GM12878 (cell line): ENCODE measurements around the gene CYP2S1. TPM values are rescaled to one million over a fixed set of nuclear protein-coding genes. Genes with fewer than 3 reads are reported as not detected.

Source experiments
- IKZF1 ChIP-seq: fragments of 450-650 bp; conservative IDR thresholded peaks from 2 replicates; pipeline ENCODE4 v1.6.1; 2017; ENCODE audit warnings: antibody characterized with exemption, mild to moderate bottlenecking
- RAD51 ChIP-seq: fragments of 450-650 bp; IDR thresholded peaks from 2 replicates; pipeline ENCODE4 v1.6.1; 2016; ENCODE audit warnings: moderate library complexity, mild to moderate bottlenecking, inconsistent platforms
- SIX5 ChIP-seq: IDR thresholded peaks from 2 replicates; pipeline ENCODE4 v1.6.1; 2011; ENCODE audit warnings: mild to moderate bottlenecking, low read depth, low read length, moderate library complexity; ENCODE audit not compliant: severe bottlenecking
- SMARCA5 ChIP-seq: fragments of 450-650 bp; IDR thresholded peaks from 2 replicates; pipeline ENCODE4 v1.6.1; 2017; ENCODE audit warnings: mild to moderate bottlenecking
- ZZZ3 ChIP-seq: IDR thresholded peaks from 2 replicates; pipeline ENCODE4 v1.6.1; 2011; ENCODE audit warnings: low read depth; ENCODE audit not compliant: control insufficient read depth, insufficient read length
- polyA plus RNA-seq, 11 experiments: library from polyadenylated mRNA; depleted of rRNA in 4 of 11; unstranded in 6 of 11; stranded (reverse) in 5 of 11; fragments of >200 nt; fragmentation: Nextera tagmentation in 4 of 11; fragmentation: Illumina TruSeq in 1 of 11; extraction: Ambion mirVana in 4 of 11; extraction: Trizol in 1 of 11; gene quantifications; 1 replicate in 1 of 11; 2 replicates in 10 of 11; pipeline versions ENCODE4 v1.2.1 to v1.2.3, GENCODE V29; 2011 to 2016; ENCODE audit warnings: inconsistent platforms in 2 of 11, missing spikeins in 2 of 11, low read depth in 1 of 11
- total RNA-seq, 4 experiments: library from RNA; depleted of rRNA in 3 of 4; stranded (reverse); fragments of >200 nt in 3 of 4; fragmentation: Illumina TruSeq in 1 of 4; extraction: Trizol in 1 of 4; gene quantifications; 2 replicates each; pipeline versions ENCODE4 v1.2.1 to v1.2.3, GENCODE V29; 2013 to 2021
- TF ChIP-seq, protein P1 (sequence below): fragments of 450-650 bp; IDR thresholded peaks from 2 replicates; pipeline ENCODE4 v1.6.1; 2018; ENCODE audit warnings: mild to moderate bottlenecking, low read depth, moderate library complexity; ENCODE audit not compliant: partially characterized antibody
- TF ChIP-seq, protein P2 (sequence below): IDR thresholded peaks from 2 replicates; pipeline ENCODE4 v1.6.1; 2012; ENCODE audit warnings: low read depth, low read length, improper control_type of control experiment
- TF ChIP-seq, protein P3 (sequence below): IDR thresholded peaks from 2 replicates; pipeline ENCODE4 v1.6.1; 2012; ENCODE audit warnings: mild to moderate bottlenecking, low read depth, low read length

CYP2S1 gene
- total and polyA plus RNA-seq, 10 of the 15 experiments (the other 5 are each of a cell fraction or from before 2014, with no cell fraction given), result 0.03 to 0.28 (median 0.12) TPM; not detected in 2

DNA sequence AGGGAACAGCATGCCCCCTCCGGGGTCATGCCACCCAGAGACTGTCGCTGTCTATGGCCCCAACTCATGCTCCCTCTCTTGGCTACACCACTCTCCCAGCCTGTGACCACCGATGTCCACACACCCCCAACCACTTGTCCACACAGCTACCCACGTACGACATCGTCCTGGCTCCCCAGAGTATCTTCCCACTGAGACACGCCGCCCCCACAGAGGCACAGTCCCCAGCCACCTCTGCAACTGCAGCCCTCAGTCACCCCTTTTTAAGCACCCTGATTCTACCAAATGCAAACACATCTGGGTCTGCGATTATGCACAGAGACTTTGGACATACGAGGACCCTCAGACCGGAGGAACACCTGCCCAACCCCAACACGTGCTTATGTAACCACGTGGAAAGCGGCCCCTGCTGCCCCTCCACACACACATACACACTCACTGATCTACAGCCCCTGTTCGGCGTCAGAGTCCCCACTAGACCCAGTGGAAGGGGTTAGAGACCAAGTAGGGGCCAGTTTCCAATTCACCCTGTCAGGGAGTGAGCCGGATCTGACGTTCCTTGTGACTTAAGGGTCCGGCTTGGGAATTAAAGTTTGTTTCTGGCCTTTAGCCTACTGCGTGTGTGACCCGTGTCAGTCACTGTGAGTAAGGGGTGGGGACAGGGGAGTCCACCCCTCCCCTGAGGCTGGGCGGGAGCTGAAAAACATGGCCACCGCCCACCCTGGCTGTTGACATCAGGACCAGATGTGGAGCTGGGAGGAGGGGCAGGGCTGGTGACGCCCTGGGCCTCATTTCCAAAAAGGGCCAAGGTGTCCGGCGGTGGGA, 14.1 kb downstream of the CYP2S1 start (continued):
- TF ChIP-seq, protein P1, sequence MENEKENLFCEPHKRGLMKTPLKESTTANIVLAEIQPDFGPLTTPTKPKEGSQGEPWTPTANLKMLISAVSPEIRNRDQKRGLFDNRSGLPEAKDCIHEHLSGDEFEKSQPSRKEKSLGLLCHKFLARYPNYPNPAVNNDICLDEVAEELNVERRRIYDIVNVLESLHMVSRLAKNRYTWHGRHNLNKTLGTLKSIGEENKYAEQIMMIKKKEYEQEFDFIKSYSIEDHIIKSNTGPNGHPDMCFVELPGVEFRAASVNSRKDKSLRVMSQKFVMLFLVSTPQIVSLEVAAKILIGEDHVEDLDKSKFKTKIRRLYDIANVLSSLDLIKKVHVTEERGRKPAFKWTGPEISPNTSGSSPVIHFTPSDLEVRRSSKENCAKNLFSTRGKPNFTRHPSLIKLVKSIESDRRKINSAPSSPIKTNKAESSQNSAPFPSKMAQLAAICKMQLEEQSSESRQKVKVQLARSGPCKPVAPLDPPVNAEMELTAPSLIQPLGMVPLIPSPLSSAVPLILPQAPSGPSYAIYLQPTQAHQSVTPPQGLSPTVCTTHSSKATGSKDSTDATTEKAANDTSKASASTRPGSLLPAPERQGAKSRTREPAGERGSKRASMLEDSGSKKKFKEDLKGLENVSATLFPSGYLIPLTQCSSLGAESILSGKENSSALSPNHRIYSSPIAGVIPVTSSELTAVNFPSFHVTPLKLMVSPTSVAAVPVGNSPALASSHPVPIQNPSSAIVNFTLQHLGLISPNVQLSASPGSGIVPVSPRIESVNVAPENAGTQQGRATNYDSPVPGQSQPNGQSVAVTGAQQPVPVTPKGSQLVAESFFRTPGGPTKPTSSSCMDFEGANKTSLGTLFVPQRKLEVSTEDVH, result no peak
- TF ChIP-seq RAD51 (no peak), ZZZ3 (no peak), SIX5 (no peak), SMARCA5 (no peak), IKZF1 (no peak)
- TF ChIP-seq, protein P2, sequence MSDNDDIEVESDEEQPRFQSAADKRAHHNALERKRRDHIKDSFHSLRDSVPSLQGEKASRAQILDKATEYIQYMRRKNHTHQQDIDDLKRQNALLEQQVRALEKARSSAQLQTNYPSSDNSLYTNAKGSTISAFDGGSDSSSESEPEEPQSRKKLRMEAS, result no peak
- TF ChIP-seq, protein P3, sequence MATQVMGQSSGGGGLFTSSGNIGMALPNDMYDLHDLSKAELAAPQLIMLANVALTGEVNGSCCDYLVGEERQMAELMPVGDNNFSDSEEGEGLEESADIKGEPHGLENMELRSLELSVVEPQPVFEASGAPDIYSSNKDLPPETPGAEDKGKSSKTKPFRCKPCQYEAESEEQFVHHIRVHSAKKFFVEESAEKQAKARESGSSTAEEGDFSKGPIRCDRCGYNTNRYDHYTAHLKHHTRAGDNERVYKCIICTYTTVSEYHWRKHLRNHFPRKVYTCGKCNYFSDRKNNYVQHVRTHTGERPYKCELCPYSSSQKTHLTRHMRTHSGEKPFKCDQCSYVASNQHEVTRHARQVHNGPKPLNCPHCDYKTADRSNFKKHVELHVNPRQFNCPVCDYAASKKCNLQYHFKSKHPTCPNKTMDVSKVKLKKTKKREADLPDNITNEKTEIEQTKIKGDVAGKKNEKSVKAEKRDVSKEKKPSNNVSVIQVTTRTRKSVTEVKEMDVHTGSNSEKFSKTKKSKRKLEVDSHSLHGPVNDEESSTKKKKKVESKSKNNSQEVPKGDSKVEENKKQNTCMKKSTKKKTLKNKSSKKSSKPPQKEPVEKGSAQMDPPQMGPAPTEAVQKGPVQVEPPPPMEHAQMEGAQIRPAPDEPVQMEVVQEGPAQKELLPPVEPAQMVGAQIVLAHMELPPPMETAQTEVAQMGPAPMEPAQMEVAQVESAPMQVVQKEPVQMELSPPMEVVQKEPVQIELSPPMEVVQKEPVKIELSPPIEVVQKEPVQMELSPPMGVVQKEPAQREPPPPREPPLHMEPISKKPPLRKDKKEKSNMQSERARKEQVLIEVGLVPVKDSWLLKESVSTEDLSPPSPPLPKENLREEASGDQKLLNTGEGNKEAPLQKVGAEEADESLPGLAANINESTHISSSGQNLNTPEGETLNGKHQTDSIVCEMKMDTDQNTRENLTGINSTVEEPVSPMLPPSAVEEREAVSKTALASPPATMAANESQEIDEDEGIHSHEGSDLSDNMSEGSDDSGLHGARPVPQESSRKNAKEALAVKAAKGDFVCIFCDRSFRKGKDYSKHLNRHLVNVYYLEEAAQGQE, result no peak
